ENCODE measurements around the gene KLHDC9.

GRCh38 chr1:161128591-161129420 is 30.6 kb downstream of the KLHDC9 start:
- no peak for TF ChIP-seq POLR2A (IDR thresholded peaks at IDR 0.05)
- TF ChIP-seq, protein P1, sequence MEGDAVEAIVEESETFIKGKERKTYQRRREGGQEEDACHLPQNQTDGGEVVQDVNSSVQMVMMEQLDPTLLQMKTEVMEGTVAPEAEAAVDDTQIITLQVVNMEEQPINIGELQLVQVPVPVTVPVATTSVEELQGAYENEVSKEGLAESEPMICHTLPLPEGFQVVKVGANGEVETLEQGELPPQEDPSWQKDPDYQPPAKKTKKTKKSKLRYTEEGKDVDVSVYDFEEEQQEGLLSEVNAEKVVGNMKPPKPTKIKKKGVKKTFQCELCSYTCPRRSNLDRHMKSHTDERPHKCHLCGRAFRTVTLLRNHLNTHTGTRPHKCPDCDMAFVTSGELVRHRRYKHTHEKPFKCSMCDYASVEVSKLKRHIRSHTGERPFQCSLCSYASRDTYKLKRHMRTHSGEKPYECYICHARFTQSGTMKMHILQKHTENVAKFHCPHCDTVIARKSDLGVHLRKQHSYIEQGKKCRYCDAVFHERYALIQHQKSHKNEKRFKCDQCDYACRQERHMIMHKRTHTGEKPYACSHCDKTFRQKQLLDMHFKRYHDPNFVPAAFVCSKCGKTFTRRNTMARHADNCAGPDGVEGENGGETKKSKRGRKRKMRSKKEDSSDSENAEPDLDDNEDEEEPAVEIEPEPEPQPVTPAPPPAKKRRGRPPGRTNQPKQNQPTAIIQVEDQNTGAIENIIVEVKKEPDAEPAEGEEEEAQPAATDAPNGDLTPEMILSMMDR (IDR thresholded peaks at IDR 0.05), result no peak
